ENCODE measurements around the gene SLC1A2. TPM values are rescaled to one million over a fixed set of nuclear protein-coding genes. Genes with fewer than 3 reads are reported as not detected.

SLC1A2 gene
- total RNA-seq, 4 donors from 2014 or later, result 0.22 to 0.60 (median 0.41) TPM

- 88 to 89% methylated on average over 1 of the region's 1 CpG for WGBS, 2 donors
- no peaks in the 10 kb centered on the region for H3K36me3 ChIP-seq
- H3K9me3 ChIP-seq, result no peaks in the 10 kb centered on the region
- H3K27me3 ChIP-seq, result no peaks in the 10 kb centered on the region
- no peak overlapping the region for H3K27ac ChIP-seq
- DNase-seq (ENCODE audit: low spot score in 2 of 2), result no peak
- TF ChIP-seq CTCF (IDR thresholded peaks at IDR 0.05) (no peak), EP300 (IDR thresholded peaks at IDR 0.05) (no peak), POLR2A (IDR thresholded peaks at IDR 0.05) (no peak)
- H3K4me3 ChIP-seq, result no peak overlapping the region
- peaks cover 0 to 5% (median 0%) of the 10 kb centered on the region in 4 donors for H3K4me1 ChIP-seq
Measured at GRCh38 chr11:35327829-35328228, 91.5 kb downstream of the SLC1A2 start.

GRCh38 chr11:35326266-35326879 lies 93.0 kb downstream of the SLC1A2 start:
- WGBS, 2 donors, result 82 to 83% methylated on average over 3 of the region's 3 CpGs
- H3K27ac ChIP-seq, result no peak overlapping the region
- no peaks in the 10 kb centered on the region for H3K9me3 ChIP-seq
- no peak for TF ChIP-seq EP300 (IDR thresholded peaks at IDR 0.05)
- no peak for TF ChIP-seq POLR2A (IDR thresholded peaks at IDR 0.05)
- H3K36me3 ChIP-seq, result no peaks in the 10 kb centered on the region
- H3K4me3 ChIP-seq, result no peak overlapping the region
- DNase-seq (ENCODE audit: low spot score in 2 of 2), result no peak
- H3K27me3 ChIP-seq, result no peaks in the 10 kb centered on the region
- H3K4me1 ChIP-seq, result peaks cover 0 to 5% (median 0%) of the 10 kb centered on the region in 4 donors

GRCh38 chr11:35324981-35325380 lies 94.4 kb downstream of the SLC1A2 start:
- 79 to 91% methylated on average over 3 of the region's 3 CpGs for WGBS, 2 donors
- no peak for TF ChIP-seq POLR2A (IDR thresholded peaks at IDR 0.05)
- no peak for TF ChIP-seq CTCF (IDR thresholded peaks at IDR 0.05)
- TF ChIP-seq EP300 (IDR thresholded peaks at IDR 0.05), result no peak
- no peak overlapping the region for H3K27ac ChIP-seq
- H3K4me1 ChIP-seq, result no peaks in the 10 kb centered on the region
- H3K9me3 ChIP-seq, result no peaks in the 10 kb centered on the region
- H3K36me3 ChIP-seq, result no peaks in the 10 kb centered on the region
- no peak overlapping the region for H3K4me3 ChIP-seq
- no peak for DNase-seq (ENCODE audit: low spot score in 2 of 2)
- no peaks in the 10 kb centered on the region for H3K27me3 ChIP-seq

GRCh38 chr11:35324183-35324886 lies 95.0 kb downstream of the SLC1A2 start:
- Histone ChIP-seq H3K4me3 (no peak overlapping the region), H3K27me3 (no peaks in the 10 kb centered on the region), H3K4me1 (no peaks in the 10 kb centered on the region), H3K36me3 (no peaks in the 10 kb centered on the region), H3K9me3 (no peaks in the 10 kb centered on the region), H3K27ac (no peak overlapping the region)
- no peak for TF ChIP-seq CTCF (IDR thresholded peaks at IDR 0.05)
- TF ChIP-seq EP300 (IDR thresholded peaks at IDR 0.05), result no peak
- TF ChIP-seq POLR2A (IDR thresholded peaks at IDR 0.05), result no peak
- no peak for DNase-seq (ENCODE audit: low spot score in 2 of 2)

- no peaks in the 10 kb centered on the region for H3K9me3 ChIP-seq
- no peaks in the 10 kb centered on the region for H3K36me3 ChIP-seq
- 82 to 85% methylated on average over 9 of the region's 9 CpGs for WGBS, 2 donors
- H3K4me3 ChIP-seq, result no peak overlapping the region
- no peaks in the 10 kb centered on the region for H3K27me3 ChIP-seq
- H3K27ac ChIP-seq, result no peak overlapping the region
- no peak for TF ChIP-seq CTCF (IDR thresholded peaks at IDR 0.05)
- no peak for TF ChIP-seq POLR2A (IDR thresholded peaks at IDR 0.05)
- no peak for TF ChIP-seq EP300 (IDR thresholded peaks at IDR 0.05)
- DNase-seq (ENCODE audit: low spot score in 2 of 2), result no peak
- no peaks in the 10 kb centered on the region for H3K4me1 ChIP-seq
Measured at GRCh38 chr11:35323076-35323868, 96.1 kb downstream of the SLC1A2 start.
